IgD-negative memory B cell (primary cell): ENCODE data around the gene GPATCH2. TPM values are rescaled to one million over a fixed set of nuclear protein-coding genes. Genes with fewer than 3 reads are reported as not detected.
"Not testable (repeated sequence)": the region's sequence is repeated elsewhere in the genome, so short reads cannot be mapped to it uniquely, and the experiment has no call there.

Experiments used
- H3K27ac Mint-ChIP-seq, 3 donors: one replicate each; pipeline ENCODE4 v1.8.0; 2020 to 2022; ENCODE audit warnings: mild to moderate bottlenecking in 3 of 3, mixed read lengths in 3 of 3, moderate library complexity in 1 of 3
- H3K27me3 Mint-ChIP-seq: one replicate; pipeline ENCODE4 v1.8.0; 2021; ENCODE audit warnings: mixed read lengths
- H3K36me3 Mint-ChIP-seq: one replicate; pipeline ENCODE4 v1.8.0; 2020; ENCODE audit warnings: mild to moderate bottlenecking, mixed read lengths
- H3K4me1 Mint-ChIP-seq, 3 donors: one replicate each; pipeline ENCODE4 v1.8.0; 2020 to 2022; ENCODE audit warnings: mixed read lengths in 3 of 3, mild to moderate bottlenecking in 1 of 3
- H3K4me3 Mint-ChIP-seq, 4 donors: one replicate each; pipeline ENCODE4 v1.8.0; 2020 to 2022; ENCODE audit warnings: mild to moderate bottlenecking in 4 of 4, mixed read lengths in 4 of 4, moderate library complexity in 3 of 4
- H3K9me3 Mint-ChIP-seq, 3 donors: one replicate each; pipeline ENCODE4 v1.8.0; 2020 to 2021; ENCODE audit warnings: mixed read lengths in 3 of 3, mild to moderate bottlenecking in 1 of 3
- polyA plus RNA-seq: library from polyadenylated mRNA; unstranded; fragments of 300-500 nt; fragmentation: Illumina TruSeq; gene quantifications from one replicate; pipeline ENCODE4 v1.2.3, GENCODE V29; 2021

GPATCH2 gene
- polyA plus RNA-seq, 1 donor from 2014 or later: 2.9 TPM

GRCh38 chr1:217418269-217419193, 212.4 kb downstream of the GPATCH2 start:
- H3K36me3 Mint-ChIP-seq: no peaks in the 10 kb centered on the region
- H3K9me3 Mint-ChIP-seq: no peaks in the 10 kb centered on the region
- H3K4me1 Mint-ChIP-seq: no peaks in the 10 kb centered on the region
- H3K27ac Mint-ChIP-seq: no peak overlapping the region
- peaks cover 3% of the 10 kb centered on the region for H3K27me3 Mint-ChIP-seq
- no peak overlapping the region for H3K4me3 Mint-ChIP-seq

- Mint-ChIP-seq H3K27me3 (peaks cover 3% of the 10 kb centered on the region), H3K4me1 (no peaks in the 10 kb centered on the region), H3K27ac (no peak overlapping the region), H3K36me3 (no peaks in the 10 kb centered on the region), H3K9me3 (no peaks in the 10 kb centered on the region), H3K4me3 (no peak overlapping the region)
These were observed 213.5 kb downstream of the GPATCH2 start for GRCh38 chr1:217417363-217417762.

GRCh38 chr1:217407534-217408001, 223.3 kb downstream of the GPATCH2 start:
- Mint-ChIP-seq H3K36me3 (no peaks in the 10 kb centered on the region), H3K4me3 (no peak overlapping the region), H3K9me3 (no peaks in the 10 kb centered on the region), H3K27ac (no peak overlapping the region), H3K4me1 (peaks cover 0 to 3% (median 0%) of the 10 kb centered on the region in 3 donors), H3K27me3 (no peaks in the 10 kb centered on the region)

GRCh38 chr1:217403026-217403720, 227.7 kb downstream of the GPATCH2 start:
- H3K4me1 Mint-ChIP-seq: peaks cover 0 to 3% (median 0%) of the 10 kb centered on the region in 3 donors
- H3K27me3 Mint-ChIP-seq: no peaks in the 10 kb centered on the region
- H3K4me3 Mint-ChIP-seq: no peak overlapping the region
- no peaks in the 10 kb centered on the region for H3K9me3 Mint-ChIP-seq
- no peaks in the 10 kb centered on the region for H3K36me3 Mint-ChIP-seq
- H3K27ac Mint-ChIP-seq: no peak overlapping the region

- Mint-ChIP-seq H3K4me1 (peaks cover 0 to 3% (median 0%) of the 10 kb centered on the region in 3 donors), H3K4me3 (no peak overlapping the region), H3K27me3 (no peaks in the 10 kb centered on the region), H3K27ac (no peak overlapping the region), H3K36me3 (no peaks in the 10 kb centered on the region), H3K9me3 (no peaks in the 10 kb centered on the region)
These were observed 228.6 kb downstream of the GPATCH2 start for GRCh38 chr1:217402301-217402700.

- Mint-ChIP-seq H3K36me3 (peaks cover 2% of the 10 kb centered on the region), H3K4me3 (no peak overlapping the region), H3K4me1 (no peaks in the 10 kb centered on the region), H3K27ac (no peak overlapping the region), H3K27me3 (peaks cover 2% of the 10 kb centered on the region), H3K9me3 (peaks cover 0 to 3% (median 3%) of the 10 kb centered on the region in 3 donors)
These were observed 237.0 kb downstream of the GPATCH2 start for GRCh38 chr1:217393896-217394295.

GRCh38 chr1:217392441-217392840, 238.4 kb downstream of the GPATCH2 start:
- Mint-ChIP-seq H3K27me3 (peaks cover 5% of the 10 kb centered on the region), H3K27ac (no peak overlapping the region), H3K9me3 (peaks cover 0 to 5% (median 3%) of the 10 kb centered on the region in 3 donors)

GRCh38 chr1:217389895-217390294, 241.0 kb downstream of the GPATCH2 start:
- no peaks in the 10 kb centered on the region for H3K4me1 Mint-ChIP-seq
- no peak overlapping the region for H3K4me3 Mint-ChIP-seq
- peaks cover 0 to 8% (median 5%) of the 10 kb centered on the region in 3 donors for H3K9me3 Mint-ChIP-seq
- peaks cover 2% of the 10 kb centered on the region for H3K36me3 Mint-ChIP-seq
- H3K27me3 Mint-ChIP-seq: peaks cover 5% of the 10 kb centered on the region
- H3K27ac Mint-ChIP-seq: no peak overlapping the region

More at GRCh38 chr1:217392441-217392840, 238.4 kb downstream of the GPATCH2 start:
- Mint-ChIP-seq H3K36me3 (peaks cover 2% of the 10 kb centered on the region), H3K4me3 (no peak overlapping the region), H3K4me1 (no peaks in the 10 kb centered on the region)

GRCh38 chr1:217388522-217389065, 242.3 kb downstream of the GPATCH2 start:
- no peaks in the 10 kb centered on the region for H3K4me1 Mint-ChIP-seq
- H3K27ac Mint-ChIP-seq: no peak overlapping the region
- peaks cover 5% of the 10 kb centered on the region for H3K27me3 Mint-ChIP-seq
- H3K36me3 Mint-ChIP-seq: peaks cover 2% of the 10 kb centered on the region
- peaks cover 0 to 8% (median 8%) of the 10 kb centered on the region in 3 donors for H3K9me3 Mint-ChIP-seq
- no peak overlapping the region for H3K4me3 Mint-ChIP-seq

GRCh38 chr1:217381773-217382172, 249.1 kb downstream of the GPATCH2 start:
- H3K36me3 Mint-ChIP-seq, H3K27me3 Mint-ChIP-seq, H3K4me3 Mint-ChIP-seq, H3K4me1 Mint-ChIP-seq, H3K27ac Mint-ChIP-seq: not testable (repeated sequence)
- H3K9me3 Mint-ChIP-seq: peaks cover 3 to 25% (median 11%) of the 10 kb centered on the region in 3 donors

- H3K27ac Mint-ChIP-seq, H3K4me3 Mint-ChIP-seq, H3K4me1 Mint-ChIP-seq, H3K27me3 Mint-ChIP-seq, H3K36me3 Mint-ChIP-seq: not testable (repeated sequence)
- peaks cover 3 to 22% (median 13%) of the 10 kb centered on the region in 3 donors for H3K9me3 Mint-ChIP-seq
These were observed 251.1 kb downstream of the GPATCH2 start for GRCh38 chr1:217379804-217380203.

- no peaks in the 10 kb centered on the region for H3K27me3 Mint-ChIP-seq
- no peaks in the 10 kb centered on the region for H3K36me3 Mint-ChIP-seq
- H3K27ac Mint-ChIP-seq: no peak overlapping the region
- peaks cover 3 to 22% (median 14%) of the 10 kb centered on the region in 3 donors for H3K9me3 Mint-ChIP-seq
- H3K4me3 Mint-ChIP-seq: no peak overlapping the region
- no peaks in the 10 kb centered on the region for H3K4me1 Mint-ChIP-seq
These were observed 251.6 kb downstream of the GPATCH2 start for GRCh38 chr1:217379336-217379735.
